ENCODE measurements around the gene ZNF322.

DNA sequence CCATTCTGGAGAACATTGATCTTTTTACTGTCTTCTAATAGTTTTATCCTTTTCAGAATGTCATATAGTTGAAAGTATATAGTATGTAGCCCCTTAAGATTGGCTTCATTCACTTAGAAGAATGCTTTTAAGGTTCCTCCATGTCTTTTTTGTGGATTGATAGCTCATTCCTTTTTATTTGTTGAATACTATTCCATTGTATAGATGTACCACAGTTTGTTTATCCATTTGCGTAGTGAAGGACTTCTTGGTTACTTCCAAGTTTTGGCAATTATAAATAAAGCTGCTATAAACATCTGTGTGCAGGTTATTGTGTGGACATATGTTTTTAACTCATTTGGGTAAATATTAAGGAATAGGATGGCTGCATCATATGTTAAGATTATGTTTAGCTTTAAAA lies 35.0 kb downstream of the ZNF322 start:
- no peak for TF ChIP-seq EZH2phosphoT487 (IDR thresholded peaks at IDR 0.05; ENCODE audit: borderline replicate concordance)
- TF ChIP-seq, protein P1, sequence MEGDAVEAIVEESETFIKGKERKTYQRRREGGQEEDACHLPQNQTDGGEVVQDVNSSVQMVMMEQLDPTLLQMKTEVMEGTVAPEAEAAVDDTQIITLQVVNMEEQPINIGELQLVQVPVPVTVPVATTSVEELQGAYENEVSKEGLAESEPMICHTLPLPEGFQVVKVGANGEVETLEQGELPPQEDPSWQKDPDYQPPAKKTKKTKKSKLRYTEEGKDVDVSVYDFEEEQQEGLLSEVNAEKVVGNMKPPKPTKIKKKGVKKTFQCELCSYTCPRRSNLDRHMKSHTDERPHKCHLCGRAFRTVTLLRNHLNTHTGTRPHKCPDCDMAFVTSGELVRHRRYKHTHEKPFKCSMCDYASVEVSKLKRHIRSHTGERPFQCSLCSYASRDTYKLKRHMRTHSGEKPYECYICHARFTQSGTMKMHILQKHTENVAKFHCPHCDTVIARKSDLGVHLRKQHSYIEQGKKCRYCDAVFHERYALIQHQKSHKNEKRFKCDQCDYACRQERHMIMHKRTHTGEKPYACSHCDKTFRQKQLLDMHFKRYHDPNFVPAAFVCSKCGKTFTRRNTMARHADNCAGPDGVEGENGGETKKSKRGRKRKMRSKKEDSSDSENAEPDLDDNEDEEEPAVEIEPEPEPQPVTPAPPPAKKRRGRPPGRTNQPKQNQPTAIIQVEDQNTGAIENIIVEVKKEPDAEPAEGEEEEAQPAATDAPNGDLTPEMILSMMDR (conservative IDR thresholded peaks at IDR 0.05; ENCODE audit: low read length) = no peak
